Panc1 (cell line): ENCODE results near the gene KCP. TPM values are rescaled to one million over a fixed set of nuclear protein-coding genes. Genes with fewer than 3 reads are reported as not detected.

Experiments
- ATAC-seq: fragments of 200-7000 bp; cut with Tn5 transposase; 2 replicates; pipeline ENCODE4 v1.9.1; 2020; ENCODE audit warnings: mild to moderate bottlenecking, moderate library complexity
- BruUV-seq: library from RNA; stranded (reverse); fragments of 400-500 nt; replicated peaks from 2 replicates; lab custom pipeline; 2021; lab: Mats Ljungman, UMichigan
- CTCF ChIA-PET: fragments of 300-600 bp; sonication (Branson Sonifier 250); formaldehyde crosslinking; loops from one replicate; lab custom pipeline; 2022; ENCODE audit warnings: antibody characterized with exemption; lab: Charles Lee
- POLR2A ChIA-PET: fragments of 300-600 bp; sonication (Branson Sonifier 250); formaldehyde crosslinking; loops from one replicate; lab custom pipeline; 2022; ENCODE audit warnings: antibody characterized with exemption; lab: Charles Lee
- DNase-seq: peaks from one replicate; pipeline ENCODE4 v3.0.0-alpha.2; 2010; ENCODE audit warnings: low read depth, low spot score
- H3K27ac ChIP-seq: 2 replicates; pipeline ENCODE4 v1.5.1; 2011; ENCODE audit warnings: mild to moderate bottlenecking, low read length, inconsistent platforms
- H3K27me3 ChIP-seq: fragments of 200-500 bp; sonication (Bioruptor generic); 2 replicates; pipeline ENCODE4 v1.6.0; 2014; ENCODE audit warnings: low read length, inconsistent platforms; ENCODE audit not compliant: control insufficient read depth, insufficient read depth
- H3K36me3 ChIP-seq: fragments of 200-500 bp; sonication (Bioruptor generic); 2 replicates; pipeline ENCODE4 v1.5.1; 2014; ENCODE audit warnings: inconsistent platforms, mild to moderate bottlenecking, low read length, moderate library complexity; ENCODE audit not compliant: control insufficient read depth, insufficient read depth
- H3K4me1 ChIP-seq: 2 replicates; pipeline ENCODE4 v1.5.1; 2011; ENCODE audit warnings: inconsistent platforms, mild to moderate bottlenecking, low read length, moderate library complexity; ENCODE audit not compliant: control insufficient read depth, insufficient read depth
- H3K4me3 ChIP-seq, 2 experiments: 2 replicates each; pipeline ENCODE4 v1.5.1; 2011 to 2012; ENCODE audit warnings: low read depth in 2 of 2, low read length in 2 of 2, mild to moderate bottlenecking in 2 of 2, inconsistent platforms in 1 of 2, moderate library complexity in 1 of 2
- H3K9me3 ChIP-seq: fragments of 200-500 bp; sonication (Bioruptor generic); 2 replicates; pipeline ENCODE4 v1.5.1; 2014; ENCODE audit warnings: low read depth, mild to moderate bottlenecking, inconsistent platforms, low read length, moderate library complexity; ENCODE audit not compliant: control insufficient read depth, insufficient read depth
- POLR2AphosphoS5 ChIP-seq: IDR thresholded peaks from 2 replicates; pipeline ENCODE4 v1.6.1; 2012; ENCODE audit warnings: mild to moderate bottlenecking, low read depth, low read length, moderate library complexity
- REST ChIP-seq, 2 experiments: IDR thresholded peaks; 2 replicates each; pipeline ENCODE4 v1.6.1; 2011 to 2012; ENCODE audit warnings: low read depth in 2 of 2, control low read depth in 1 of 2, low read length in 1 of 2, mild to moderate bottlenecking in 1 of 2, moderate library complexity in 1 of 2; ENCODE audit not compliant: insufficient read depth in 1 of 2
- SIN3A ChIP-seq: IDR thresholded peaks from 2 replicates; pipeline ENCODE4 v1.6.1; 2012; ENCODE audit warnings: low read depth, mild to moderate bottlenecking, low read length, moderate library complexity, borderline replicate concordance; ENCODE audit not compliant: insufficient read depth
- TCF7L2 ChIP-seq: IDR thresholded peaks from 2 replicates; pipeline ENCODE4 v1.6.1; 2011; ENCODE audit warnings: mild to moderate bottlenecking, low read depth, low read length, inconsistent platforms
- in situ Hi-C: cut with HindIII; loops from 2 replicates; pipeline ENCODE4 v1.10.0; 2016; ENCODE audit warnings: low sequenced_read_pairs, low pct_unique_long_range_greater_than_20kb
- intact Hi-C: fragments of 100-400 bp; cut with micrococcal nuclease; formaldehyde crosslinking; loops from one replicate; pipeline ENCODE4 v1.10.0; 2022; ENCODE audit not compliant: unreplicated experiment
- total RNA-seq: library from RNA; stranded (reverse); gene quantifications from one replicate; pipeline ENCODE4 v1.2.1, GENCODE V29; 2021; ENCODE audit not compliant: unreplicated experiment
- TF ChIP-seq, protein P1 (sequence below): fragments of 450-650 bp; IDR thresholded peaks from 2 replicates; pipeline ENCODE4 v1.5.1; 2017; ENCODE audit warnings: mild to moderate bottlenecking

The KCP gene
- total RNA-seq, 1 experiment from 2014 or later = 0.13 TPM

DNA sequence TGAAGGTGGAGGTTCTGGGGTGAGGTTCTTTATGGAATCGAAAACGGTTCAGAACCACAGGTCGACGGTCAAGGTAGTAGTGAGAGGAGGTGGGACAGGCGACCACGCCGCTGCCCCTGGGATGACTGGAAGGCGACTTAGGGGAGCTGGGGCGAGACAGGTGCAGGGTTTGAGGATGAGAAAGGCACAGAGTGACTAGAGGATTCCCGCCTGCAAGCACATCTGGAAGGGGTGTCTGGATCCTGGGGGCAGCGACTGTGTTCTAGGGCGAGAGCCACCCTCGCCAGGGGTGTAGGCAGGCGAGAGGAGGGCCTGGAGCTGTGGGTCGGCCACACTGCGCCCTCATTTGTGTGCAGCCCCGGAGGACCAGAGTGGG, 26.8 kb upstream of the KCP start:
- BruUV-seq = no TSS peak
- ATAC-seq (peak; percentile 2; the same call in 1 of the 2 replicates), DNase-seq (no peak)
- Histone ChIP-seq H3K27ac (no peak overlapping the region), H3K9me3 (no peaks in the 10 kb centered on the region), H3K27me3 (no peaks in the 10 kb centered on the region), H3K4me3 (peak overlapping the region; percentile 54 to 67), H3K36me3 (no peaks in the 10 kb centered on the region), H3K4me1 (no peaks in the 10 kb centered on the region)
- in situ Hi-C loops (no loop called here), intact Hi-C loops (loop anchor here (10.0 kb wide), 1 partner anchor 158 kb away; no protein-coding TSS in a partner anchor)
- ChIA-PET CTCF (no interaction called here), POLR2A (no interaction called here)
- TF ChIP-seq TCF7L2 = no peak
- TF ChIP-seq, protein P1, sequence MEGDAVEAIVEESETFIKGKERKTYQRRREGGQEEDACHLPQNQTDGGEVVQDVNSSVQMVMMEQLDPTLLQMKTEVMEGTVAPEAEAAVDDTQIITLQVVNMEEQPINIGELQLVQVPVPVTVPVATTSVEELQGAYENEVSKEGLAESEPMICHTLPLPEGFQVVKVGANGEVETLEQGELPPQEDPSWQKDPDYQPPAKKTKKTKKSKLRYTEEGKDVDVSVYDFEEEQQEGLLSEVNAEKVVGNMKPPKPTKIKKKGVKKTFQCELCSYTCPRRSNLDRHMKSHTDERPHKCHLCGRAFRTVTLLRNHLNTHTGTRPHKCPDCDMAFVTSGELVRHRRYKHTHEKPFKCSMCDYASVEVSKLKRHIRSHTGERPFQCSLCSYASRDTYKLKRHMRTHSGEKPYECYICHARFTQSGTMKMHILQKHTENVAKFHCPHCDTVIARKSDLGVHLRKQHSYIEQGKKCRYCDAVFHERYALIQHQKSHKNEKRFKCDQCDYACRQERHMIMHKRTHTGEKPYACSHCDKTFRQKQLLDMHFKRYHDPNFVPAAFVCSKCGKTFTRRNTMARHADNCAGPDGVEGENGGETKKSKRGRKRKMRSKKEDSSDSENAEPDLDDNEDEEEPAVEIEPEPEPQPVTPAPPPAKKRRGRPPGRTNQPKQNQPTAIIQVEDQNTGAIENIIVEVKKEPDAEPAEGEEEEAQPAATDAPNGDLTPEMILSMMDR = no peak
- no peak for TF ChIP-seq POLR2AphosphoS5
- no peak for TF ChIP-seq SIN3A
- no peak for TF ChIP-seq REST (IDR thresholded peaks at IDR 0.05; ENCODE audit: insufficient read depth in 1 of 2, low read depth in 2 of 2, low read length in 1 of 2)

DNA sequence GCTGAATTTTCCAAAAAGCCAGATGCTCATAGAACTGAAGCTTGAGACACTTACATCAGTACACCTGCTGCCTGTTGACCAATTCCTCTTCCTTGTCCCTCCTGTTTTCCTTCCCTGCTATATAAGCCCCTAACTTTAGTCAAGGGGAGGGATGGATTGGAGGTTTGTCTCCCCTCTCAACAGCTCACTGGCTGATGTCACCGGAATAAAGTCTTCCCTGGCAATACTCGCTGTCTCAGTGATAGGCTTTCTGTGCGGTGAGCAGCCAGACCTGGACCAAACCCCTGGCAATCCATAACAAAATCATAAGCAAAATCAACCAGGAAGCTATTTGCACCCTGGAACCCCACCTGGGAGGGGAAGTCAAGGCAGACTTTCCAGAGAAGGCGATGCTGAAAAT, 26.3 kb upstream of the KCP start:
- in situ Hi-C loops (no loop called here), intact Hi-C loops (loop anchor here (10.0 kb wide), 1 partner anchor 158 kb away; no protein-coding TSS in a partner anchor)
- DNase-seq (no peak), ATAC-seq (no peak)
- TF ChIP-seq REST (IDR thresholded peaks at IDR 0.05; ENCODE audit: insufficient read depth in 1 of 2, low read depth in 2 of 2, low read length in 1 of 2) (no peak), TCF7L2 (no peak), SIN3A (no peak), POLR2AphosphoS5 (no peak)
- TF ChIP-seq, protein P1 = no peak
- ChIA-PET CTCF (no interaction called here), POLR2A (interaction anchor here (0.5 kb wide), 1 partner anchor 105 kb away, joined by 4 read pairs; no protein-coding TSS in a partner anchor)
- no peak overlapping the region for H3K27ac ChIP-seq
- no peak overlapping the region; a peak in 1 of 4 replicates for H3K4me3 ChIP-seq
- H3K4me1 ChIP-seq = no peaks in the 10 kb centered on the region
- BruUV-seq = no TSS peak
- H3K9me3 ChIP-seq = no peaks in the 10 kb centered on the region
- H3K36me3 ChIP-seq = no peaks in the 10 kb centered on the region
- no peaks in the 10 kb centered on the region for H3K27me3 ChIP-seq
